IMR-90 (cell line): ENCODE data around the gene KCNJ10. TPM values are rescaled to one million over a fixed set of nuclear protein-coding genes. Genes with fewer than 3 reads are reported as not detected.

ENCODE experiments used
- ATAC-seq: fragments of 200-7000 bp; cut with Tn5 transposase; 2 replicates; pipeline ENCODE4 v1.9.1; 2020; ENCODE audit warnings: low read depth, mild to moderate bottlenecking, moderate library complexity
- BruUV-seq: library from RNA; stranded (reverse); fragments of 400-500 nt; replicated peaks from 2 replicates; lab custom pipeline; 2021; lab: Mats Ljungman, UMichigan
- CTCF ChIA-PET: fragments of 300-600 bp; formaldehyde crosslinking; extraction: SDS; loops from one replicate; lab custom pipeline; 2021; ENCODE audit warnings: antibody characterized with exemption; lab: Yijun Ruan, JAX
- POLR2A ChIA-PET: fragments of 300-600 bp; sonication (Branson Sonifier 250); formaldehyde crosslinking; loops from one replicate; lab custom pipeline; 2022; ENCODE audit warnings: antibody characterized with exemption; ENCODE audit not compliant: unreplicated experiment; lab: Charles Lee
- DNase-seq: peaks from one replicate; pipeline ENCODE4 v3.0.0; 2013
- H2AFZ ChIP-seq: replicated peaks from 2 replicates; pipeline ENCODE3; 2013; ENCODE audit warnings: low read length, mild to moderate bottlenecking; ENCODE audit not compliant: poor library complexity
- H2AK5ac ChIP-seq: 2 replicates; pipeline ENCODE4 v1.6.1; 2013; ENCODE audit warnings: low read depth, low read length, inconsistent platforms
- H2AK9ac ChIP-seq: replicated peaks from 2 replicates; pipeline ENCODE3; 2013; ENCODE audit warnings: mild to moderate bottlenecking, low read depth, low read length, moderate library complexity; ENCODE audit not compliant: poor library complexity
- H2BK120ac ChIP-seq: 2 replicates; pipeline ENCODE4 v1.6.1; 2013; ENCODE audit warnings: low read depth, low read length, inconsistent platforms
- H2BK15ac ChIP-seq: 3 replicates; pipeline ENCODE4 v1.6.1; 2013; ENCODE audit warnings: low read depth, low read length, inconsistent platforms
- H2BK20ac ChIP-seq: 2 replicates; pipeline ENCODE4 v1.6.1; 2013; ENCODE audit warnings: low read depth, mild to moderate bottlenecking, inconsistent platforms, low read length, moderate library complexity
- H2BK5ac ChIP-seq: 2 replicates; pipeline ENCODE4 v1.6.1; 2013; ENCODE audit warnings: mild to moderate bottlenecking, low read depth, low read length, inconsistent platforms; ENCODE audit not compliant: poor library complexity, severe bottlenecking
- H3K14ac ChIP-seq: replicated peaks from 2 replicates; pipeline ENCODE4 v1.6.1; 2013; ENCODE audit warnings: low read depth, low read length, inconsistent platforms
- H3K18ac ChIP-seq: 2 replicates; pipeline ENCODE4 v1.6.1; 2013; ENCODE audit warnings: low read depth, low read length, control low read depth
- H3K23ac ChIP-seq: 2 replicates; pipeline ENCODE4 v1.6.1; 2013; ENCODE audit warnings: low read depth, low read length, inconsistent platforms
- H3K27ac ChIP-seq: 2 replicates; pipeline ENCODE4 v1.5.1; 2013; ENCODE audit warnings: mild to moderate bottlenecking, control low read depth, low read length; ENCODE audit not compliant: insufficient read depth
- H3K27me3 ChIP-seq: 2 replicates; pipeline ENCODE4 v1.6.1; 2013; ENCODE audit warnings: low read length; ENCODE audit not compliant: control insufficient read depth, insufficient read depth
- H3K36me3 ChIP-seq: 2 replicates; pipeline ENCODE4 v1.6.1; 2013; ENCODE audit warnings: low read length, mixed read lengths; ENCODE audit not compliant: control insufficient read depth, insufficient read depth
- H3K4ac ChIP-seq: 2 replicates; pipeline ENCODE4 v1.6.1; 2013; ENCODE audit warnings: low read depth, low read length, inconsistent platforms
- H3K4me1 ChIP-seq: 2 replicates; pipeline ENCODE4 v1.6.1; 2013; ENCODE audit warnings: low read length, mixed read lengths; ENCODE audit not compliant: control insufficient read depth, insufficient read depth
- H3K4me2 ChIP-seq: 2 replicates; pipeline ENCODE4 v1.6.1; 2013; ENCODE audit warnings: low read depth, mild to moderate bottlenecking, control low read depth, low read length, moderate library complexity
- H3K4me3 ChIP-seq: 2 replicates; pipeline ENCODE4 v1.5.1; 2013; ENCODE audit warnings: low read depth, mild to moderate bottlenecking, control low read depth, low read length, moderate library complexity; ENCODE audit not compliant: insufficient read depth
- H3K56ac ChIP-seq: 2 replicates; pipeline ENCODE4 v1.6.1; 2013; ENCODE audit warnings: low read length, inconsistent platforms; ENCODE audit not compliant: insufficient read depth; ENCODE audit errors: extremely low read depth
- H3K79me1 ChIP-seq, 2 experiments: 2 replicates each; pipeline ENCODE4 v1.6.1; 2013; ENCODE audit warnings: low read length in 2 of 2, inconsistent platforms in 1 of 2, low read depth in 1 of 2
- H3K9ac ChIP-seq: 2 replicates; pipeline ENCODE4 v1.6.1; 2013; ENCODE audit warnings: low read depth, low read length, control low read depth
- H3K9me1 ChIP-seq: 2 replicates; pipeline ENCODE4 v1.6.1; 2013; ENCODE audit warnings: low read length, inconsistent platforms; ENCODE audit not compliant: insufficient read depth
- H3K9me3 ChIP-seq: 2 replicates; pipeline ENCODE4 v1.6.1; 2013; ENCODE audit warnings: low read length; ENCODE audit not compliant: control insufficient read depth, insufficient read depth
- H4K20me1 ChIP-seq: 2 replicates; pipeline ENCODE4 v1.6.1; 2013; ENCODE audit warnings: low read length, inconsistent platforms; ENCODE audit not compliant: insufficient read depth
- H4K5ac ChIP-seq: 2 replicates; pipeline ENCODE4 v1.6.1; 2013; ENCODE audit warnings: mild to moderate bottlenecking, low read depth, low read length, control low read depth
- H4K8ac ChIP-seq, 2 experiments: 2 replicates each; pipeline ENCODE4 v1.6.1; 2013; ENCODE audit warnings: low read depth in 2 of 2, low read length in 2 of 2, control low read depth in 1 of 2, inconsistent platforms in 1 of 2
- H4K91ac ChIP-seq: 2 replicates; pipeline ENCODE4 v1.6.1; 2013; ENCODE audit warnings: low read depth, low read length, inconsistent platforms; ENCODE audit not compliant: insufficient read depth
- CTCF ChIP-seq: conservative IDR thresholded peaks from 2 replicates; pipeline ENCODE4 v1.5.1; 2012; ENCODE audit warnings: mild to moderate bottlenecking, low read depth, low read length, improper control_type of control experiment
- POLR2A ChIP-seq: IDR thresholded peaks from 2 replicates; pipeline ENCODE4 v1.6.1; 2012; ENCODE audit warnings: mild to moderate bottlenecking, low read depth, low read length
- RFX5 ChIP-seq: IDR thresholded peaks from 2 replicates; pipeline ENCODE4 v1.8.0; 2012; ENCODE audit warnings: low read depth, mild to moderate bottlenecking, low read length, moderate library complexity
- SMC3 ChIP-seq: fragments of 150-350 bp; IDR thresholded peaks from 2 replicates; pipeline ENCODE4 v1.6.1; 2016; ENCODE audit warnings: low read depth, mild to moderate bottlenecking, antibody characterized with exemption, low read length, moderate library complexity
- WGBS, 2 experiments: methylation state at CpG; one replicate each; pipeline versions ENCODE4 v1.1.5 to v1.1.7; 2013; ENCODE audit warnings: missing lambda C conversion rate in 2 of 2; ENCODE audit not compliant: insufficient read length in 1 of 2; ENCODE audit errors: extremely low coverage in 2 of 2; 5-methylcytosine and 5-hydroxymethylcytosine counted together
- dilution Hi-C: fragments of 300-500 bp; cut with HindIII; formaldehyde crosslinking; loops from one replicate; pipeline ENCODE4 v1.14.3; 2018; ENCODE audit warnings: low sequenced_read_pairs; ENCODE audit not compliant: unreplicated experiment
- in situ Hi-C: fragments of 300-500 bp; cut with MboI; formaldehyde crosslinking; loops from 3 replicates; pipeline ENCODE4 v1.14.3; 2019; ENCODE audit warnings: low sequenced_read_pairs, inconsistent platforms, mixed read lengths
- intact Hi-C: fragments of 100-400 bp; cut with micrococcal nuclease; formaldehyde crosslinking; loops from 2 replicates; pipeline ENCODE4 v1.10.0; 2022
- polyA plus RNA-seq, 3 experiments: library from polyadenylated mRNA; depleted of rRNA; stranded (reverse); fragments of >200 nt; gene quantifications; 2 replicates each; pipeline ENCODE4 v1.2.3, GENCODE V29; 2012; ENCODE audit warnings: low replicate concordance in 1 of 3
- total RNA-seq: library from RNA; depleted of rRNA; stranded (reverse); fragments of >200 nt; gene quantifications from 2 replicates; pipeline ENCODE4 v1.2.3, GENCODE V29; 2012

Gene KCNJ10
- total and polyA plus RNA-seq, 2 of the 4 experiments (the other 2 are of a cell fraction) = not detected

GRCh38 chr1:160052936-160053335, 17.0 kb downstream of the KCNJ10 start:
- ATAC-seq = no peak
- no peak overlapping the region for H3K4me3 ChIP-seq
- no peak overlapping the region for H3K14ac ChIP-seq
- no peak overlapping the region for H4K91ac ChIP-seq
- no peaks in the 10 kb centered on the region for H3K79me1 ChIP-seq
- H4K8ac ChIP-seq = no peak overlapping the region
- H2BK15ac ChIP-seq = no peak overlapping the region
- no peak overlapping the region for H2BK5ac ChIP-seq
- H4K5ac ChIP-seq = no peak overlapping the region
- intact Hi-C loops = no loop called here
- H3K9me1 ChIP-seq = no peaks in the 10 kb centered on the region
- H3K27ac ChIP-seq = no peak overlapping the region
- no peak overlapping the region for H2AK5ac ChIP-seq
- H2AFZ ChIP-seq = no peak overlapping the region
- H3K4me2 ChIP-seq = no peak overlapping the region
- TF ChIP-seq CTCF (no peak), POLR2A (no peak), SMC3 (no peak), RFX5 (no peak)
- no peak overlapping the region for H2AK9ac ChIP-seq
- WGBS, 2 experiments = no CpG with 5 or more reads among the region's 6 CpGs
- H2BK20ac ChIP-seq = no peak overlapping the region
- no TSS peak for BruUV-seq
- H3K4me1 ChIP-seq = no peaks in the 10 kb centered on the region
- H3K9me3 ChIP-seq = no peaks in the 10 kb centered on the region
- CTCF ChIA-PET = no interaction called here
- in situ Hi-C loops = no loop called here
- H4K20me1 ChIP-seq = no peaks in the 10 kb centered on the region
- DNase-seq = no peak
- H3K27me3 ChIP-seq = peaks cover 61% of the 10 kb centered on the region
- H3K36me3 ChIP-seq = no peaks in the 10 kb centered on the region
- POLR2A ChIA-PET = no interaction called here
- no peak overlapping the region for H3K56ac ChIP-seq
- no peak overlapping the region for H3K18ac ChIP-seq
- dilution Hi-C loops = no loop called here
- no peak overlapping the region for H3K9ac ChIP-seq
- H3K4ac ChIP-seq = no peak overlapping the region
- no peak overlapping the region for H3K23ac ChIP-seq
- H2BK120ac ChIP-seq = no peak overlapping the region
